ENCODE results near the gene KCNMA1.

The KCNMA1 gene

GRCh38 chr10:77041636-77042258 lies 595.9 kb downstream of the KCNMA1 start:
- DNase-seq (ENCODE audit: low spot score): no peak

GRCh38 chr10:77038407-77038806 lies 599.2 kb downstream of the KCNMA1 start:
- DNase-seq (ENCODE audit: low spot score): no peak

DNA sequence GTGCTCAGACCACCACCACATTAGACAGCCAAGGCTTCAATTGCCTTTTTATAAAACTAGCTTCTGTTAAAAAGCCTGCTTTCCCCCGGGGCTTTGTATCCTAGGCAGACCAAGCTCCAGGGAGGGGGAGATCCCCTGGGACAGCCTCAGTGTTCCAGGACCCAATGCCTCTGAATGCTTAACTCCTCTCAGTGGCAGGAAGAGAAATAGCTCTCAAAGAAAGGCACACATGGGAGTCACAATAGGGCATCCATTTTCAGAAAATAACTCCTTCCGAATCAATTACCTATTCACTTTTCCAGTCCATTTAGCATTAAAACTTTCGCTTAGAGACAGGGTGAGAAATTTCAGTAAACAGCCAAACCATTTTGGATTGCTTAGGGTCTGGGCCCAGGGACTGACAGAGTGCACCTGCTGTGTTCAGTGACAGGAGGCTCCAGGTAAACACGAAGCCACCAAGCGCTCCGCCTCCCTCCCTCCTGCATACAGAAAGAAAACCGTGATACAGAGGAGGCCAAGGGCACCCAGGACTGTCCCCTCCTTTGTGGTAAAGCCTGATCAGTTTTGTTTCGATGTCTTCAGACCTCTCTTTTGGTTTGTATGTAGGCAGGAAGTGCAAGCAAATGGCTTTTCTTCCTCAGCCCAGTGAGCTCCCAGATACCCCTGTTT lies 599.7 kb downstream of the KCNMA1 start:
- no peak for DNase-seq (ENCODE audit: low spot score)

DNA sequence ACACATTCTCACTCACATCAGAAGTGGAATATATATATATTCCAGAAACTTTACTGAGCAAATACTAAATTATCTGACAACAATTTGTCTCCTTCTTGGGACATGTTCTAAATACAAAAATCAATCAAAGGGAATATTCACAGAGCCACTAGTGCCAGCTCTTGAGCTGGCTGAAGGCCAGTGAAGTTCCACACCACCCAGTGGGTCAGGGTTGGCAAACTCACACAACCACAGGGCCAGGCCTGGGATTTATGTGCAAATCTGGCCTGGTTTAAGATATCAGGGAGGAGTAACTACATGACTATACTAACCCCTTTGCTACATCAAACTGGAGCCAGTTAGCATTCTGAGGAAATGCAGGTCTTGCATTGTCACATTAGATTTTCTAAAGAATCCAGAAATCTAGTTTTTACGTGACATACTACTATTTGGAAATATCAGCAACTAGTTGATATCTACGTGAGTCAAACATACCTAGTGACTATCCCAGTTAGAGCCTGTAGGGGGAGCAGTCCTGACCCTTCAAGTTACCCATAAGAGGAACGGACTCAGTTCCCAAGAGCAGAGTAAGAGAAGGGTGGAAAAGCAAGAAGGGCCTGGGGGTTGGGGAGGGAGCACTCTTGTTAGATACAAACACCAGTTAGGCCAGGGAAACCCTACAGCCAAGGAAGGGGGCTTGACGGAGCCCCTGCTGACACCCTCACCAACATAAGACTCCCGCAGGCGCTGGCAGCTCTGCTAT lies 600.4 kb downstream of the KCNMA1 start:
- DNase-seq (ENCODE audit: low spot score): no peak

- no peak for DNase-seq (ENCODE audit: low spot score)
Observed at GRCh38 chr10:77036276-77036675, 601.3 kb downstream of the KCNMA1 start.

- no peak for DNase-seq (ENCODE audit: low spot score)
Observed at GRCh38 chr10:77034795-77035194, 602.8 kb downstream of the KCNMA1 start.

- DNase-seq (ENCODE audit: low spot score): no peak
Observed at GRCh38 chr10:77034240-77034639, 603.4 kb downstream of the KCNMA1 start.

GRCh38 chr10:77032188-77032570 lies 605.4 kb downstream of the KCNMA1 start:
- DNase-seq (ENCODE audit: low spot score): no peak

DNA sequence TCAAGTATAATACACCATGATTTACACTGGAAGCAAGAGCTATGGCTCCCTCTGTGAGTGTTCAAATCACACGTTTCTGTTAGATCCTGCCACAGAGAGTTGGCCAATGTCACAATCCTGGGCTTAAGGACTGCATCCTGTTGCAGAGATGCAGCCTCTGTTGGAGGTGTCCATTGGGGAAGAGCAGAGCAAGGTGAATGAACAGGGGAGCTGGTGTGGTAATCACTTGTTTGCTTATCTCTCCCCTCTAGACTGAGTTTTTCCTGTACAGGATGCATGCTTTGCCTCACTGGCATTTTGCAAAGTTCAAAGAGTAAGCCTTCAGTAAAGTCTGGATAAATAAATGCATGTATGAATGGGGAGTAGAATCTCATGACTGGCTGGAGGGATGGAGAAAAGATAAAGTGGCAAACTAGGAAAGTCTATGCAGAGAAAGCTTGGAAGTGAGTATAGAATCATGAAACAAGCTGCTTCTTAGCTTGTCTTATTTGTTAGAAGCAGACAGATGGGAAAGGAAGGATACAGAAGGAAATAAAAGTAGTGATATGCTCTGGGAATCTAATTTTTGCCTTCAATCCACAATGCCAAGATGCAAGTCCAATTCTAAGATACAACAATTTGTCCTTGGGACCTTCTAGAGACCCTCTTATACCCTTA lies 605.9 kb downstream of the KCNMA1 start:
- no peak for DNase-seq (ENCODE audit: low spot score)

DNA sequence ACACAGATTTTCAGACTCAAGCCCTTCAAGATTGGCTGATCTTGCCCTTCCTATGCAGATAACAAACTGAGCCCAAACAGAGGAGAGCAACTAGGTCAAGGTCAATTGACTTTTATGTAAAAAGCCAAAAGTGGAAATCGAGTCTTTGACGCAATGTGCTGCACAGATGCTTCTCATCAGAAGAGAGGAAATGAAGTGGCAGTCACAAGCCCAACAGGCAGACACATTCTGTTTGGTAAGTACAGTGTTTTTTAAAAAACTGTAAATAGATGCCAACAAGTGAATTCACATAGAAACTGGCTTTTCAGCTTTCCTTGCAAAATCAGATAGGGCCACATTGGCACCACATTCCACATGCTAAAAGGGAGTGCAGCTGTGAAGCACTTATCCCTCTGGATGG lies 606.6 kb downstream of the KCNMA1 start:
- no peak for DNase-seq (ENCODE audit: low spot score)

GRCh38 chr10:77029777-77030717 lies 607.6 kb downstream of the KCNMA1 start:
- no peak for DNase-seq (ENCODE audit: low spot score)

DNA sequence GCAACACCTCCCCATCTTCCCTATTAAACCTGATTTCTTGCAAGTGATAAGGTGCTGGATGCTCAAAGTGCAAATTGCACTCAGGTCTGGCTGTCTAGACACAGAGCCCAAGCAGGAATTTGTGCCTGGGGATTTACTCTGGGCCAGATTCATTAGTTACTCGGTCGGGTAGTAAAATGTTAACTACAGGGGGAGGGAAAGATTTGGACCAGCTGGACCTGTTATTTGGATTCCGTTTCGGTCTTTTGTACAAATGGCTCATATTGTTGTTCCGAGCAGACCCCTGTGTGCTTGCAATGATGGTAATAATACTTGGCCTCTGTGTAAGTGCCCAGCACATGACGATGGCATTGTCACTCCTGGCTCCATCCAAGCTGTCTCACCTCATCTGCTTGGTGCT lies 609.6 kb downstream of the KCNMA1 start:
- DNase-seq (ENCODE audit: low spot score): no peak

GRCh38 chr10:77027576-77027975 lies 610.0 kb downstream of the KCNMA1 start:
- DNase-seq (ENCODE audit: low spot score): no peak

DNA sequence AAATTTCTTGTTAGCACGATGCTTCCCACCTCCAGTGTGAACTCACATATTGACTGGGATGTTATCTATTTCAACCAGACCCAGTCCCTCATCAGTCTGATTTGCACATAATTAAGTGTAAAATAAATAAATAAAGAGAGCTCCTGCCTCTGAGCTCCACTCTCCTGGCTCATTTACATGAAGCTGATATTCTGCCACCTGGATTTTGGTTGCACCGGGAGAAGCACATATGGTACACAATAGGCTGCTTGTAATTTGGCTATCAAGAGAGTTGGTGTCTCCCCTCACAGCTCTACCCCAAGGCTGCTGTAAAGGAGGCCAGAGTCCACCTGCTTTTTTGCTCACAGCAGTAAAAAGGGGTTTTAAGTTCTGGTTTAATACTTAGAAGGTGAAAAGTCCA lies 610.5 kb downstream of the KCNMA1 start:
- DNase-seq (ENCODE audit: low spot score): no peak

DNA sequence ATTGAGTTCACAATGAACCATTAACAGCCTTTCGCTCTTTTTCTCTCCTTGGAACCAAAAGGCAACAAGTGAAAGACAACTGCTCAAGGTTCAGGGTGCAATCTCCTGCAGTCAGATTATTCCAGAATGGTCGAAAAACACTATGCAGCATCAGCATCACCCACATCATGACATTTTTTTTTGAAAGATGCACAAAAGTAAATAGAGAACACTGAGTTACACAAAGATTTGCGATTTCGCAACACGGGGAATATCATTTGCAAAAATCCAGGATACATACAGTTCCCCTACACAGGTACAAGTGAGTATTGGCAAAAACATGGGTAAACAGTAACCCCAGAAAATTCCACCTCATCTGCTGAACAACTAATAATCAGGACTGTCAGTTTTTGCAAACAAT lies 611.5 kb downstream of the KCNMA1 start:
- DNase-seq (ENCODE audit: low spot score): no peak

- no peak for DNase-seq (ENCODE audit: low spot score)
Observed at GRCh38 chr10:77024461-77024860, 613.1 kb downstream of the KCNMA1 start.

DNA sequence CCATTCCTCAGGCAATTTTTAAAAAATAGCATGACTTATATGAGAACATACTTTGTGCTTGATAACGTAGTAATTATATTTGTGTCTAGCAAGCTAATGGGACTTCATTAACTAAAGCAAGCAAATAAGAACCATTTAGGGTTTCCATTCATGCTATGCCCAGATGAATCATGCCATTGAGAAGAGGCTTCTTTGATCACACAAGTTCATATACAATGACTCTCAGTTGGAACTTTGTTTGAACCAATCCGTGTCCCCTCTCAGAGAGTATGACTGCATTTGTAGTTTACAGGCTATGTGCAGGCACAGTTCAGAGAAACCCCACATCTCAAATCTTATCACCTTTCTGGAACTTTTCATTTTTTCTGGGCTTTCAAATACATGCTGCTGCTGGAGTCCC lies 614.2 kb downstream of the KCNMA1 start:
- DNase-seq (ENCODE audit: low spot score): no peak

DNA sequence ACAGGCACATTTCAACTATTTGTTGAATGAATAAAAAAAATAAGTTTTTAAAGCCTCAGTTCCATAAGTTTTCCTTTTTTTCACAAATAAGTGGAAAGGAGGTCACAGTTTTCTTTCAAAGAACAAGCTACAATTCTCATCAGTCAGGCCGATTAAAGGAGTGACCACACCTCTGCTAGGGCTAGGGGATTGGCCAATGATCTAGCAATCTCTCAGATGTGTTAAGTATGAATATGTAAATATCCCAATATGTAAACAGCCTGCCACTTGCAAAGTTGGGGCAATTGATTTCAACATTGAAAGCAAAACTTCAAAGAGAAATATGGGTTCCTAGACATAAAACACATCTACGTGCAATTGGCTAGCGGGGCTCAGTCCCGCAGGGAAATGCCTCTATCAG lies 614.9 kb downstream of the KCNMA1 start:
- no peak for DNase-seq (ENCODE audit: low spot score)

- DNase-seq (ENCODE audit: low spot score): no peak
Observed at GRCh38 chr10:77021966-77022490, 615.6 kb downstream of the KCNMA1 start.

DNA sequence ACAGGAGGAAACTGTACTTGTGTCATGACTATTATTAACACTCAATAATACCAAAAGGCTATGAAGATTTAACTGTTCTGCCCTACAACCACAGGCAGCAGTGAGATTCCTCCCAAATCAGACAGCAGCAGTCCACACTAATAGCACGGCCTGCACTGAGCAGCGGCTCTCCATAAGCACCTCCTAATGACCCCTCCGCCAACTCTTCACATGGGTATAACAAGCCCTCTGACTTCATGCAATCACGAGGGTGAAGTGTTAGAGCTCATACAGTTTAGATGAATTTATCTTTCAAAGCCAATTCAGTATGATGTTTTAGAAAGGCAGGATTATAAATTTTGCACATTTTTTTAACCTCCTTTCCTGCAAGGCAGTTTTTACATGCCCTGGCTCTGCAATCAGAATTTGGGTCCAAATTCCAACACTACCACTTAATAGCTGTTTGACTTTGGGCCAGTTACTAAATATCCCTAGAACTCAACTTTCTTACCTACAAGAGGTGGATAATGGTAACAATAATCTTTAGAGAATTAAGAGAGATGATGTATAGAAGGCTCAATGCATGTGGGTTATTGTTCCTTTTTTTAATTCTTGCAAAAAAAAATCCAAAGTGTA lies 617.1 kb downstream of the KCNMA1 start:
- DNase-seq (ENCODE audit: low spot score): no peak

GRCh38 chr10:77016855-77017254 lies 620.8 kb downstream of the KCNMA1 start:
- DNase-seq (ENCODE audit: low spot score): no peak
